ENCODE results near the gene MAPK14.
"Not testable (repeated sequence)": the region's sequence is repeated elsewhere in the genome, so short reads cannot be mapped to it uniquely, and the experiment has no call there.

GRCh38 chr6:36033144-36033543 lies 5.5 kb downstream of the MAPK14 start:
- TF ChIP-seq, protein P1, sequence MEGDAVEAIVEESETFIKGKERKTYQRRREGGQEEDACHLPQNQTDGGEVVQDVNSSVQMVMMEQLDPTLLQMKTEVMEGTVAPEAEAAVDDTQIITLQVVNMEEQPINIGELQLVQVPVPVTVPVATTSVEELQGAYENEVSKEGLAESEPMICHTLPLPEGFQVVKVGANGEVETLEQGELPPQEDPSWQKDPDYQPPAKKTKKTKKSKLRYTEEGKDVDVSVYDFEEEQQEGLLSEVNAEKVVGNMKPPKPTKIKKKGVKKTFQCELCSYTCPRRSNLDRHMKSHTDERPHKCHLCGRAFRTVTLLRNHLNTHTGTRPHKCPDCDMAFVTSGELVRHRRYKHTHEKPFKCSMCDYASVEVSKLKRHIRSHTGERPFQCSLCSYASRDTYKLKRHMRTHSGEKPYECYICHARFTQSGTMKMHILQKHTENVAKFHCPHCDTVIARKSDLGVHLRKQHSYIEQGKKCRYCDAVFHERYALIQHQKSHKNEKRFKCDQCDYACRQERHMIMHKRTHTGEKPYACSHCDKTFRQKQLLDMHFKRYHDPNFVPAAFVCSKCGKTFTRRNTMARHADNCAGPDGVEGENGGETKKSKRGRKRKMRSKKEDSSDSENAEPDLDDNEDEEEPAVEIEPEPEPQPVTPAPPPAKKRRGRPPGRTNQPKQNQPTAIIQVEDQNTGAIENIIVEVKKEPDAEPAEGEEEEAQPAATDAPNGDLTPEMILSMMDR (IDR thresholded peaks at IDR 0.05; ENCODE audit: low read length): not testable (repeated sequence)
- not testable (repeated sequence) for TF ChIP-seq EZH2 (optimal IDR thresholded peaks at IDR 0.05; ENCODE audit: low read depth, low read length); EZH2phosphoT487 (IDR thresholded peaks at IDR 0.05; ENCODE audit: low read length)

Measured in MM.1S (cell line).